Upper lobe of right lung (tissue), 1 donor: ENCODE results near the gene BMP7. TPM values are rescaled to one million over a fixed set of nuclear protein-coding genes. Genes with fewer than 3 reads are reported as not detected.

Source experiments
- ATAC-seq: fragments of 200-7000 bp; cut with Tn5 transposase; one replicate; pipeline ENCODE4 v1.9.1; 2020; ENCODE audit warnings: mild to moderate bottlenecking, moderate library complexity
- DNase-seq: peaks from one replicate; pipeline ENCODE4 v3.0.0-alpha.2; 2020
- H3K27ac ChIP-seq: fragments of 200-600 bp; one replicate; pipeline ENCODE4 v1.8.0; 2022
- H3K27me3 ChIP-seq: fragments of 200-600 bp; one replicate; pipeline ENCODE4 v1.8.0; 2022; ENCODE audit warnings: mild to moderate bottlenecking
- H3K36me3 ChIP-seq: fragments of 200-600 bp; one replicate; pipeline ENCODE4 v1.8.0; 2022
- H3K4me1 ChIP-seq: fragments of 200-600 bp; one replicate; pipeline ENCODE4 v1.8.0; 2022
- H3K4me3 ChIP-seq: fragments of 200-600 bp; one replicate; pipeline ENCODE4 v1.8.0; 2022; ENCODE audit warnings: mild to moderate bottlenecking
- H3K9me3 ChIP-seq: fragments of 200-600 bp; one replicate; pipeline ENCODE4 v1.8.0; 2022
- intact Hi-C: fragments of 100-400 bp; cut with DNase I; formaldehyde crosslinking; loops from one replicate; pipeline ENCODE4 v1.11.0; 2022
- total RNA-seq: library from RNA; stranded (reverse); fragmentation: NEBNext Ultra II Directional; extraction: Animal tissue kit (Norgen Biotek cat#: 25700); gene quantifications from one replicate; pipeline ENCODE4 v1.2.1, GENCODE V29; 2021
- TF ChIP-seq, protein P1 (sequence below): fragments of 200-600 bp; IDR thresholded peaks from one replicate; pipeline ENCODE4 v1.8.0; 2022; ENCODE audit warnings: antibody characterized with exemption
- donor health status: DM: no; HTN: yes; CAD: no; lungs with severe emphysema.

The BMP7 gene
- total RNA-seq, 1 donor from 2014 or later: 1.2 TPM

GRCh38 chr20:57278457-57278856 lies 12.0 kb upstream of the BMP7 start:
- Histone ChIP-seq H3K27me3 (no peaks in the 10 kb centered on the region), H3K9me3 (no peaks in the 10 kb centered on the region), H3K4me3 (no peak overlapping the region), H3K27ac (no peak overlapping the region), H3K36me3 (no peaks in the 10 kb centered on the region), H3K4me1 (no peaks in the 10 kb centered on the region)
- DNase-seq (no peak), ATAC-seq (no peak)
- TF ChIP-seq, protein P1, sequence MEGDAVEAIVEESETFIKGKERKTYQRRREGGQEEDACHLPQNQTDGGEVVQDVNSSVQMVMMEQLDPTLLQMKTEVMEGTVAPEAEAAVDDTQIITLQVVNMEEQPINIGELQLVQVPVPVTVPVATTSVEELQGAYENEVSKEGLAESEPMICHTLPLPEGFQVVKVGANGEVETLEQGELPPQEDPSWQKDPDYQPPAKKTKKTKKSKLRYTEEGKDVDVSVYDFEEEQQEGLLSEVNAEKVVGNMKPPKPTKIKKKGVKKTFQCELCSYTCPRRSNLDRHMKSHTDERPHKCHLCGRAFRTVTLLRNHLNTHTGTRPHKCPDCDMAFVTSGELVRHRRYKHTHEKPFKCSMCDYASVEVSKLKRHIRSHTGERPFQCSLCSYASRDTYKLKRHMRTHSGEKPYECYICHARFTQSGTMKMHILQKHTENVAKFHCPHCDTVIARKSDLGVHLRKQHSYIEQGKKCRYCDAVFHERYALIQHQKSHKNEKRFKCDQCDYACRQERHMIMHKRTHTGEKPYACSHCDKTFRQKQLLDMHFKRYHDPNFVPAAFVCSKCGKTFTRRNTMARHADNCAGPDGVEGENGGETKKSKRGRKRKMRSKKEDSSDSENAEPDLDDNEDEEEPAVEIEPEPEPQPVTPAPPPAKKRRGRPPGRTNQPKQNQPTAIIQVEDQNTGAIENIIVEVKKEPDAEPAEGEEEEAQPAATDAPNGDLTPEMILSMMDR: no peak
- intact Hi-C loops: no loop called here

GRCh38 chr20:57277398-57278105 lies 11.1 kb upstream of the BMP7 start:
- H3K27me3 ChIP-seq: no peaks in the 10 kb centered on the region
- H3K4me3 ChIP-seq: no peak overlapping the region
- TF ChIP-seq, protein P1: no peak
- H3K4me1 ChIP-seq: no peaks in the 10 kb centered on the region
- ATAC-seq: no peak
- DNase-seq: no peak
- H3K9me3 ChIP-seq: no peaks in the 10 kb centered on the region
- H3K27ac ChIP-seq: no peak overlapping the region
- no peaks in the 10 kb centered on the region for H3K36me3 ChIP-seq
- intact Hi-C loops: no loop called here

- TF ChIP-seq, protein P1: no peak
- Histone ChIP-seq H3K27me3 (no peaks in the 10 kb centered on the region), H3K9me3 (no peaks in the 10 kb centered on the region), H3K4me3 (no peak overlapping the region), H3K36me3 (no peaks in the 10 kb centered on the region), H3K4me1 (no peaks in the 10 kb centered on the region), H3K27ac (no peak overlapping the region)
- DNase-seq: no peak
- intact Hi-C loops: no loop called here
- no peak for ATAC-seq
These were observed 9.8 kb upstream of the BMP7 start for GRCh38 chr20:57276221-57276620.

DNA sequence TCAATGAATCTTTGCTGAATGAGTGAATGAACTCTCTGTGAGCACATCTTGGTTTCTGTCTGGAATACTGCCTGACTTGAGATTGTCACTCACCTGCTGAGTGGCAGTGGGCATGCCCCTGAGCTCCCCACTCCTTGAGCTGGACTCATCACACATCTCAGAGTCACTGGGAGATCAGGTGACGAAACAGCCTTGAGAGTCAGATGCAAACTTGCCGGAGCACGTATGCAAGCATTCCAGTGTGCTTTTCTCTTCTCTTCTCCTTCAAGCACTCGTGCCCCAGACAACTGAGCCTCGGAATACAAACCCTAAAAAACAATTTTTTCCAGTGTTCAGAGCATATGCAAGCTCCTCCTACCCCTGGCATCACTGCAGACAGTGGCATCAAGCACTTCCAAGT lies 9.4 kb upstream of the BMP7 start:
- TF ChIP-seq, protein P1: no peak

GRCh38 chr20:57275334-57275733 lies 8.9 kb upstream of the BMP7 start:
- Histone ChIP-seq H3K9me3 (no peaks in the 10 kb centered on the region), H3K4me1 (no peaks in the 10 kb centered on the region), H3K4me3 (no peak overlapping the region), H3K27ac (no peak overlapping the region), H3K27me3 (no peaks in the 10 kb centered on the region), H3K36me3 (no peaks in the 10 kb centered on the region)
- no peak for DNase-seq
- TF ChIP-seq, protein P1: no peak
- no peak for ATAC-seq
- intact Hi-C loops: no loop called here

More for the DNA sequence above, 9.4 kb upstream of the BMP7 start:
- no peak for ATAC-seq
- Histone ChIP-seq H3K4me1 (no peaks in the 10 kb centered on the region), H3K27ac (no peak overlapping the region), H3K9me3 (no peaks in the 10 kb centered on the region), H3K4me3 (no peak overlapping the region), H3K36me3 (no peaks in the 10 kb centered on the region), H3K27me3 (no peaks in the 10 kb centered on the region)
- intact Hi-C loops: no loop called here
- DNase-seq: no peak

DNA sequence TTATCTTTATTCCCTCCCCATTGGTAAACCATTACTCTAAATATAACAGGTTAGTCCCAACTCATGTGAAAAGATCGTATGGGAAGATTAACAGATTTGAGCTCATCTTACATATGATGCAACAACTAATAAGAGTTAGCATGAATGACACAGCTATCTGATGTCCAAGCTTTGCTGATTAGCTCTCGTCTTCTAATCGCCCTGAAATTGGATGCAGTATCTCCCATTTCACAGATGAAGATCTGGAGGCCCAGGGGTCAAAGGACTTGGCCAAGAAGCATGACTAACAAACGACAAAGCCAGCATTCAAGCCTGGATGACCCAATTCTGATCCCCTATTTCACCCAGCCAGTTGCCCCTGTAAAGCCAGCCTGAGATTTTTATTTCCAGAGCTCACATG lies 8.4 kb upstream of the BMP7 start:
- Histone ChIP-seq H3K4me1 (no peaks in the 10 kb centered on the region), H3K27ac (no peak overlapping the region), H3K27me3 (no peaks in the 10 kb centered on the region), H3K9me3 (no peaks in the 10 kb centered on the region), H3K36me3 (no peaks in the 10 kb centered on the region), H3K4me3 (no peak overlapping the region)
- DNase-seq (no peak), ATAC-seq (no peak)
- TF ChIP-seq, protein P1: no peak
- intact Hi-C loops: no loop called here
